ENCODE measurements around the gene SMCO2. TPM values are rescaled to one million over a fixed set of nuclear protein-coding genes. Genes with fewer than 3 reads are reported as not detected.

Gene SMCO2
- total and polyA plus RNA-seq, 9 donors = 0.16 TPM; not detected in 8

- H3K9me3 ChIP-seq (replicated peaks; ENCODE audit: control insufficient read depth, low read depth, low read length) = no peaks in the 10 kb centered on the region
- H3K27ac ChIP-seq (ENCODE audit: low read length) = no peak overlapping the region
- H3K4me3 ChIP-seq (ENCODE audit: low read length) = no peak overlapping the region
- no peaks in the 10 kb centered on the region for H3K4me1 ChIP-seq (ENCODE audit: control insufficient read depth, insufficient read depth, low read length)
- no peak for DNase-seq
- H3K27me3 ChIP-seq (ENCODE audit: control insufficient read depth, insufficient read depth, low read length) = no peaks in the 10 kb centered on the region
- H3K36me3 ChIP-seq (ENCODE audit: control insufficient read depth, insufficient read depth, low read length) = no peaks in the 10 kb centered on the region
- WGBS (ENCODE audit: insufficient coverage) = 83% methylated on average over 2 of the region's 3 CpGs
Measured at GRCh38 chr12:27497446-27497845, 50.9 kb downstream of the SMCO2 start.

- WGBS (ENCODE audit: insufficient coverage) = 84% methylated on average over 3 of the region's 4 CpGs
Measured at GRCh38 chr12:27498149-27498548, 51.6 kb downstream of the SMCO2 start.

DNA sequence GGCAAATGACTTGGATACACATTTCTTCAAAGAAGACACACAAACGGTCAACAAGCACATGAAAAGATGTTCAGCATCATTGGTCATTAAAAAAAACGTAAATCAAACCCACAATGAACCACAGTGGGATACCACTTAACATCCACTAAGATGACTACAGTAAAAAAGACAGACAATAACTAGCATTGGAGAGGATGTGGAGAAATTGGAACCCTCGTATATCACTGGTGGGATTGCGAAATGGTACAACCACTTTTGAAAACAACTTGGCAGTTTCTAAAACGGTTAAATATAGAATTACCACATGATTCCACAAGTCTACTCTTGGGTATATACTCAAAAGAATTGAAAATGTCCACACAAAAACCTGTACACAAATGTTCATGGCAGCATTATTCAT, 52.2 kb downstream of the SMCO2 start:
- Histone ChIP-seq H3K27ac (ENCODE audit: low read length) (no peak overlapping the region), H3K9me3 (replicated peaks; ENCODE audit: control insufficient read depth, low read depth, low read length) (no peaks in the 10 kb centered on the region), H3K27me3 (ENCODE audit: control insufficient read depth, insufficient read depth, low read length) (no peaks in the 10 kb centered on the region), H3K4me3 (ENCODE audit: low read length) (no peak overlapping the region), H3K36me3 (ENCODE audit: control insufficient read depth, insufficient read depth, low read length) (no peaks in the 10 kb centered on the region), H3K4me1 (ENCODE audit: control insufficient read depth, insufficient read depth, low read length) (no peaks in the 10 kb centered on the region)
- WGBS (ENCODE audit: insufficient coverage) = no CpG with 5 or more reads among the region's 5 CpGs
- DNase-seq = no peak

More at GRCh38 chr12:27498149-27498548, 51.6 kb downstream of the SMCO2 start:
- Histone ChIP-seq H3K36me3 (ENCODE audit: control insufficient read depth, insufficient read depth, low read length) (no peaks in the 10 kb centered on the region), H3K27ac (ENCODE audit: low read length) (no peak overlapping the region), H3K4me1 (ENCODE audit: control insufficient read depth, insufficient read depth, low read length) (no peaks in the 10 kb centered on the region), H3K9me3 (replicated peaks; ENCODE audit: control insufficient read depth, low read depth, low read length) (no peaks in the 10 kb centered on the region), H3K27me3 (ENCODE audit: control insufficient read depth, insufficient read depth, low read length) (no peaks in the 10 kb centered on the region), H3K4me3 (ENCODE audit: low read length) (no peak overlapping the region)
- no peak for DNase-seq

DNA sequence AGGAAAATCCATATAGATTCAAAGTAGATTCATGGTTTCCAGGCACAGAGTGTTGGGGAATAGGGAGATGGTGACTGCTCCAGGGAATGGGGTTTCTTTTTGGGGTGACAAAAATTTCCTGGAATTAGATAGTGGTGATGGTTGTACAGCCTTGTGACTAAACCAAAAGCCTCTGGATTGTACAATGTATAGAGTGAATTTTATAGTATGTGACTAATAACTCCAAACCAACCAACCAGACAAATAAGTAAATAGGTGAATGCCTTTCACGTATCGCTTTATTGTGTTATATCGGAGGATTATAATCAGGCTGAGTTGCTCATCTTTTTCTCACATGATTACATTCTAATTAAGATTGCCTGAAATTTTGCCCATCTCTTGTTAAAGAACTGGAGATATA, 52.8 kb downstream of the SMCO2 start:
- no peaks in the 10 kb centered on the region for H3K36me3 ChIP-seq (ENCODE audit: control insufficient read depth, insufficient read depth, low read length)
- no CpG with 5 or more reads among the region's 3 CpGs for WGBS (ENCODE audit: insufficient coverage)
- H3K27ac ChIP-seq (ENCODE audit: low read length) = no peak overlapping the region
- no peak overlapping the region for H3K4me3 ChIP-seq (ENCODE audit: low read length)
- H3K27me3 ChIP-seq (ENCODE audit: control insufficient read depth, insufficient read depth, low read length) = no peaks in the 10 kb centered on the region
- H3K9me3 ChIP-seq (replicated peaks; ENCODE audit: control insufficient read depth, low read depth, low read length) = no peaks in the 10 kb centered on the region
- no peaks in the 10 kb centered on the region for H3K4me1 ChIP-seq (ENCODE audit: control insufficient read depth, insufficient read depth, low read length)
- no peak for DNase-seq

- Histone ChIP-seq H3K4me3 (ENCODE audit: low read length) (no peak overlapping the region), H3K27ac (ENCODE audit: low read length) (no peak overlapping the region), H3K4me1 (ENCODE audit: control insufficient read depth, insufficient read depth, low read length) (no peaks in the 10 kb centered on the region), H3K27me3 (ENCODE audit: control insufficient read depth, insufficient read depth, low read length) (no peaks in the 10 kb centered on the region), H3K9me3 (replicated peaks; ENCODE audit: control insufficient read depth, low read depth, low read length) (no peaks in the 10 kb centered on the region), H3K36me3 (ENCODE audit: control insufficient read depth, insufficient read depth, low read length) (no peaks in the 10 kb centered on the region)
- DNase-seq = no peak
- no CpG with 5 or more reads among the region's 3 CpGs for WGBS (ENCODE audit: insufficient coverage)
Measured at GRCh38 chr12:27500546-27500945, 54.0 kb downstream of the SMCO2 start.

- WGBS (ENCODE audit: insufficient coverage) = 100% methylated on average over 2 of the region's 6 CpGs
- H3K4me3 ChIP-seq (ENCODE audit: low read length) = no peak overlapping the region
- H3K9me3 ChIP-seq (replicated peaks; ENCODE audit: control insufficient read depth, low read depth, low read length) = no peaks in the 10 kb centered on the region
- H3K4me1 ChIP-seq (ENCODE audit: control insufficient read depth, insufficient read depth, low read length) = no peaks in the 10 kb centered on the region
- DNase-seq = no peak
- no peaks in the 10 kb centered on the region for H3K27me3 ChIP-seq (ENCODE audit: control insufficient read depth, insufficient read depth, low read length)
- no peaks in the 10 kb centered on the region for H3K36me3 ChIP-seq (ENCODE audit: control insufficient read depth, insufficient read depth, low read length)
- no peak overlapping the region for H3K27ac ChIP-seq (ENCODE audit: low read length)
Measured at GRCh38 chr12:27502021-27502435, 55.5 kb downstream of the SMCO2 start.

GRCh38 chr12:27504507-27504906, 58.0 kb downstream of the SMCO2 start:
- Histone ChIP-seq H3K36me3 (ENCODE audit: control insufficient read depth, insufficient read depth, low read length) (no peaks in the 10 kb centered on the region), H3K4me3 (ENCODE audit: low read length) (no peak overlapping the region), H3K27ac (ENCODE audit: low read length) (no peak overlapping the region), H3K4me1 (ENCODE audit: control insufficient read depth, insufficient read depth, low read length) (no peaks in the 10 kb centered on the region), H3K9me3 (replicated peaks; ENCODE audit: control insufficient read depth, low read depth, low read length) (no peaks in the 10 kb centered on the region), H3K27me3 (ENCODE audit: control insufficient read depth, insufficient read depth, low read length) (no peaks in the 10 kb centered on the region)
- DNase-seq = no peak
- no CpG with 5 or more reads among the region's 2 CpGs for WGBS (ENCODE audit: insufficient coverage)

GRCh38 chr12:27505109-27505508, 58.6 kb downstream of the SMCO2 start:
- no peaks in the 10 kb centered on the region for H3K4me1 ChIP-seq (ENCODE audit: control insufficient read depth, insufficient read depth, low read length)
- no CpG with 5 or more reads among the region's 2 CpGs for WGBS (ENCODE audit: insufficient coverage)
- H3K27ac ChIP-seq (ENCODE audit: low read length) = no peak overlapping the region
- no peak for DNase-seq
- no peak overlapping the region for H3K4me3 ChIP-seq (ENCODE audit: low read length)
- H3K9me3 ChIP-seq (replicated peaks; ENCODE audit: control insufficient read depth, low read depth, low read length) = no peaks in the 10 kb centered on the region
- no peaks in the 10 kb centered on the region for H3K27me3 ChIP-seq (ENCODE audit: control insufficient read depth, insufficient read depth, low read length)
- no peaks in the 10 kb centered on the region for H3K36me3 ChIP-seq (ENCODE audit: control insufficient read depth, insufficient read depth, low read length)

- Histone ChIP-seq H3K27ac (ENCODE audit: low read length) (no peak overlapping the region), H3K4me3 (ENCODE audit: low read length) (no peak overlapping the region), H3K9me3 (replicated peaks; ENCODE audit: control insufficient read depth, low read depth, low read length) (no peaks in the 10 kb centered on the region), H3K27me3 (ENCODE audit: control insufficient read depth, insufficient read depth, low read length) (no peaks in the 10 kb centered on the region), H3K4me1 (ENCODE audit: control insufficient read depth, insufficient read depth, low read length) (no peaks in the 10 kb centered on the region), H3K36me3 (ENCODE audit: control insufficient read depth, insufficient read depth, low read length) (no peaks in the 10 kb centered on the region)
- DNase-seq = no peak
Measured at GRCh38 chr12:27505761-27506160, 59.2 kb downstream of the SMCO2 start.

GRCh38 chr12:27506645-27507189, 60.2 kb downstream of the SMCO2 start:
- Histone ChIP-seq H3K36me3 (ENCODE audit: control insufficient read depth, insufficient read depth, low read length) (no peaks in the 10 kb centered on the region), H3K27me3 (ENCODE audit: control insufficient read depth, insufficient read depth, low read length) (no peaks in the 10 kb centered on the region), H3K27ac (ENCODE audit: low read length) (no peak overlapping the region), H3K9me3 (replicated peaks; ENCODE audit: control insufficient read depth, low read depth, low read length) (no peaks in the 10 kb centered on the region), H3K4me3 (ENCODE audit: low read length) (no peak overlapping the region), H3K4me1 (ENCODE audit: control insufficient read depth, insufficient read depth, low read length) (no peaks in the 10 kb centered on the region)
- DNase-seq = no peak
- WGBS (ENCODE audit: insufficient coverage) = 81% methylated on average over 2 of the region's 2 CpGs

Data from muscle of leg (tissue), 11 donors.